CD14-positive monocyte (primary cell): ENCODE data around the gene CAMTA1. TPM values are rescaled to one million over a fixed set of nuclear protein-coding genes. Genes with fewer than 3 reads are reported as not detected.
A peak's percentile ranks its signal among the peaks of the same experiment; 100 is the strongest.
"Not testable (repeated sequence)": the region's sequence is repeated elsewhere in the genome, so short reads cannot be mapped to it uniquely, and the experiment has no call there.

ENCODE experiments used
- DNase-seq, 3 donors: peaks; one replicate each; pipeline ENCODE4 v3.0.0-alpha.2; 2011 to 2022
- H2AFZ ChIP-seq: 2 replicates; pipeline ENCODE4 v1.6.0; 2012; ENCODE audit warnings: mild to moderate bottlenecking, low read depth, low read length, inconsistent platforms; ENCODE audit not compliant: insufficient read depth, poor library complexity, severe bottlenecking
- H3K27ac ChIP-seq, 2 donors: 1 replicate in 1 of 2; 2 replicates in 1 of 2; pipeline ENCODE4 v1.5.1; 2012 to 2013; ENCODE audit warnings: low read length in 2 of 2, control low read depth in 1 of 2, inconsistent platforms in 1 of 2, low read depth in 1 of 2, mild to moderate bottlenecking in 1 of 2
- H3K27me3 ChIP-seq, 2 donors: one replicate each; pipeline versions ENCODE4 v1.6.0 to v1.6.1; 2011 to 2013; ENCODE audit warnings: low read length in 2 of 2; ENCODE audit not compliant: control insufficient read depth in 2 of 2, insufficient read depth in 2 of 2
- H3K36me3 ChIP-seq, 2 donors: replicated peaks in 1 of 2; 1 replicate in 1 of 2; 2 replicates in 1 of 2; pipeline versions ENCODE4 v1.5.1 to v1.6.1; 2012 to 2013; ENCODE audit warnings: low read length in 2 of 2, control low read depth in 1 of 2, inconsistent platforms in 1 of 2, mild to moderate bottlenecking in 1 of 2; ENCODE audit not compliant: insufficient read depth in 2 of 2, control insufficient read depth in 1 of 2
- H3K4me1 ChIP-seq, 2 donors: 1 replicate in 1 of 2; 2 replicates in 1 of 2; pipeline versions ENCODE4 v1.5.1 to v1.6.1; 2012 to 2013; ENCODE audit warnings: low read length in 2 of 2, control low read depth in 1 of 2, inconsistent platforms in 1 of 2, mild to moderate bottlenecking in 1 of 2, moderate library complexity in 1 of 2; ENCODE audit not compliant: insufficient read depth in 2 of 2, control insufficient read depth in 1 of 2
- H3K4me2 ChIP-seq: replicated peaks from 2 replicates; pipeline ENCODE3; 2012; ENCODE audit warnings: low read length, moderate library complexity, mild to moderate bottlenecking; ENCODE audit not compliant: poor library complexity, severe bottlenecking; ENCODE audit errors: extremely low read depth
- H3K4me3 ChIP-seq, 3 experiments: fragments of 200-600 bp in 1 of 3; sonication (generic) in 1 of 3; replicated peaks in 1 of 3; 1 replicate in 2 of 3; 2 replicates in 1 of 3; pipeline ENCODE4 v1.5.1; 2011 to 2013; ENCODE audit warnings: low read length in 3 of 3, mild to moderate bottlenecking in 3 of 3, control low read depth in 2 of 3, low read depth in 2 of 3, inconsistent platforms in 1 of 3, moderate library complexity in 1 of 3
- H3K79me2 ChIP-seq: 2 replicates; pipeline ENCODE4 v1.6.0; 2012; ENCODE audit warnings: mild to moderate bottlenecking, control low read depth, inconsistent platforms, low read length, moderate library complexity; ENCODE audit not compliant: insufficient read depth
- H3K9ac ChIP-seq: 2 replicates; pipeline ENCODE4 v1.6.0; 2017; ENCODE audit warnings: low read length, mild to moderate bottlenecking; ENCODE audit not compliant: insufficient read depth, poor library complexity, severe bottlenecking
- H3K9me3 ChIP-seq, 2 donors: replicated peaks in 1 of 2; 1 replicate in 1 of 2; 2 replicates in 1 of 2; pipeline versions ENCODE4 v1.5.1 to v1.6.1; 2012 to 2013; ENCODE audit warnings: low read length in 2 of 2, control low read depth in 1 of 2; ENCODE audit not compliant: control insufficient read depth in 1 of 2, insufficient read depth in 1 of 2
- H4K20me1 ChIP-seq: 2 replicates; pipeline ENCODE4 v1.6.0; 2012; ENCODE audit warnings: mild to moderate bottlenecking, low read length, control low read depth, moderate library complexity; ENCODE audit not compliant: insufficient read depth
- H3K27ac Mint-ChIP-seq, 7 donors: one replicate each; pipeline ENCODE4 v1.8.0; 2020; ENCODE audit warnings: mild to moderate bottlenecking in 7 of 7, mixed read lengths in 7 of 7, moderate library complexity in 6 of 7, inconsistent platforms in 2 of 7
- H3K27me3 Mint-ChIP-seq, 3 donors: one replicate each; pipeline ENCODE4 v1.8.0; 2021 to 2022; ENCODE audit warnings: low read depth in 3 of 3, mild to moderate bottlenecking in 3 of 3, mixed read lengths in 3 of 3, moderate library complexity in 3 of 3, inconsistent platforms in 1 of 3
- H3K36me3 Mint-ChIP-seq, 2 donors: one replicate each; pipeline ENCODE4 v1.8.0; 2020; ENCODE audit warnings: mixed read lengths in 2 of 2, inconsistent platforms in 1 of 2, mild to moderate bottlenecking in 1 of 2
- H3K4me1 Mint-ChIP-seq: one replicate; pipeline ENCODE4 v1.8.0; 2020; ENCODE audit warnings: mild to moderate bottlenecking, mixed read lengths
- H3K4me3 Mint-ChIP-seq, 2 donors: one replicate each; pipeline ENCODE4 v1.8.0; 2020; ENCODE audit warnings: mild to moderate bottlenecking in 2 of 2, mixed read lengths in 2 of 2, moderate library complexity in 1 of 2
- H3K9me3 Mint-ChIP-seq, 7 donors: one replicate each; pipeline ENCODE4 v1.8.0; 2020 to 2022; ENCODE audit warnings: mixed read lengths in 7 of 7, mild to moderate bottlenecking in 6 of 7, moderate library complexity in 6 of 7, inconsistent platforms in 2 of 7
- CTCF ChIP-seq: fragments of 200-600 bp; IDR thresholded peaks from one replicate; pipeline ENCODE4 v1.8.0; 2022; ENCODE audit warnings: antibody characterized with exemption, mild to moderate bottlenecking
- WGBS: methylation state at CpG from one replicate; pipeline ENCODE4 v1.1.5; 2013; ENCODE audit warnings: missing lambda C conversion rate; ENCODE audit not compliant: insufficient coverage; 5-methylcytosine and 5-hydroxymethylcytosine counted together
- intact Hi-C, 2 donors: fragments of 100-400 bp; cut with micrococcal nuclease; formaldehyde crosslinking; loops; one replicate each; pipeline versions ENCODE4 v1.15.0 to v1.15.1; 2023
- polyA minus RNA-seq: library from RNA; depleted of rRNA, polyadenylated mRNA; stranded (reverse); fragments of >200 nt; gene quantifications from 2 replicates; pipeline ENCODE4 v1.2.3, GENCODE V29; 2012
- polyA plus RNA-seq, 3 donors: library from polyadenylated mRNA; depleted of rRNA in 1 of 3; unstranded in 2 of 3; stranded (reverse) in 1 of 3; fragments of 300-500 nt in 2 of 3; fragments of >200 nt in 1 of 3; fragmentation: Illumina TruSeq in 2 of 3; gene quantifications; 1 replicate in 2 of 3; 2 replicates in 1 of 3; pipeline ENCODE4 v1.2.3, GENCODE V29; 2012 to 2021
- total RNA-seq, 12 experiments: library from RNA in 1 of 12; stranded (reverse) in 1 of 12; fragments of 120-200 nt in 1 of 12; gene quantifications; one replicate each; pipeline ENCODE4 v1.2.4 and lab custom pipeline; 2013 to 2026; ENCODE audit warnings: mixed read lengths in 6 of 12, inconsistent platforms in 1 of 12

The CAMTA1 gene
- total RNA-seq (2013) = 33.9 TPM
- polyA plus RNA-seq = 10 to 100 TPM; 52.0 to 89.6 (median 78.3) TPM
- polyA minus RNA-seq = 8.7 and 14.6 TPM in 2 replicates
- 9.1 to 44.2 (median 18.5) reads per million in 11 experiments for total RNA-seq (lab: John Stamatoyannopoulos, UW)

GRCh38 chr1:6785318-6785727 is at the start of gene CAMTA1:
TSS of gene CAMTA1 (plus strand) at chr1:6785454. CDS start at chr1:6785531, 77 bp downstream.
- intact Hi-C loops = loop anchor here (10.0 kb wide), 2 partner anchors 161 to 181 kb away; partner anchors contain the start of genes KLHL21 (in 1 of the 2) and THAP3 (in 1 of the 2)
- no peaks in the 10 kb centered on the region for H3K27me3 ChIP-seq
- TF ChIP-seq CTCF = no peak
- no peaks in the 10 kb centered on the region for H3K36me3 ChIP-seq
- Mint-ChIP-seq H3K4me1 (peaks cover 50% of the 10 kb centered on the region), H3K9me3 (peaks cover 0 to 3% (median 0%) of the 10 kb centered on the region in 7 donors), H3K27ac (peak within 1 kb of the TSS; percentile 93 to 98 (median 97)), H3K27me3 (peaks cover 0 to 3% (median 0%) of the 10 kb centered on the region in 3 donors), H3K36me3 (peaks cover 2 to 10% of the 10 kb centered on the region in 2 donors), H3K4me3 (peak within 1 kb of the TSS; percentile 93 to 97)
- H3K4me2 ChIP-seq = peak within 1 kb of the TSS; percentile 86
- peaks cover 52% of the 10 kb centered on the region for H3K79me2 ChIP-seq
- WGBS = 0% methylated on average over 25 of the region's 69 CpGs
- peaks cover 45% of the 10 kb centered on the region for H4K20me1 ChIP-seq
- peaks cover 25 to 27% of the 10 kb centered on the region in 2 donors for H3K4me1 ChIP-seq
- peak within 1 kb of the TSS; percentile 97 to 98 for H3K27ac ChIP-seq
- DNase-seq = no peak
- H3K4me3 ChIP-seq = peak within 1 kb of the TSS; percentile 75 to 87 (median 85)
- H3K9ac ChIP-seq = peak within 1 kb of the TSS; percentile 99
- H3K9me3 ChIP-seq = no peaks in the 10 kb centered on the region
- peak within 1 kb of the TSS; percentile 84 for H2AFZ ChIP-seq

GRCh38 chr1:6738987-6739676 is 46.1 kb upstream of the CAMTA1 start:
- no peak for TF ChIP-seq CTCF
- Mint-ChIP-seq H3K9me3 (peaks cover 0 to 5% (median 2%) of the 10 kb centered on the region in 7 donors), H3K4me3 (no peak overlapping the region), H3K36me3 (no peaks in the 10 kb centered on the region), H3K4me1 (peaks cover 28% of the 10 kb centered on the region), H3K27me3 (peaks cover 0 to 3% (median 1%) of the 10 kb centered on the region in 3 donors), H3K27ac (no peak overlapping the region)
- Histone ChIP-seq H3K4me2 (no peak overlapping the region), H2AFZ (no peak overlapping the region), H3K27me3 (no peaks in the 10 kb centered on the region), H3K4me3 (no peak overlapping the region), H3K79me2 (no peaks in the 10 kb centered on the region), H3K9me3 (no peaks in the 10 kb centered on the region), H3K4me1 (peaks cover 15 to 16% of the 10 kb centered on the region in 2 donors), H3K9ac (no peak overlapping the region), H3K36me3 (no peaks in the 10 kb centered on the region), H4K20me1 (no peaks in the 10 kb centered on the region), H3K27ac (no peak overlapping the region)
- intact Hi-C loops = no loop called here
- no peak for DNase-seq
- WGBS = 90% methylated on average over 13 of the region's 30 CpGs

- H3K9ac ChIP-seq, H4K20me1 ChIP-seq, H3K36me3 ChIP-seq, H3K9me3 ChIP-seq, H3K27me3 ChIP-seq, H3K36me3 Mint-ChIP-seq, H3K79me2 ChIP-seq, H3K9me3 Mint-ChIP-seq, H3K27me3 Mint-ChIP-seq: not testable (repeated sequence)
- Histone ChIP-seq H3K4me2 (peak overlapping the region; percentile 75), H3K27ac (peak overlapping the region; percentile 87 to 90), H3K4me3 (peak overlapping the region in 1 of 3 experiments; percentile 63), H2AFZ (peak overlapping the region; percentile 80), H3K4me1 (peaks cover 44 to 48% of the 10 kb centered on the region in 2 donors)
- peak overlapping the region; percentile 88 to 97 (median 93) for H3K27ac Mint-ChIP-seq
- intact Hi-C loops = loop anchor here in 1 of 2 donors (5.0 kb wide), 1 partner anchor 40 kb away; no protein-coding TSS in a partner anchor
- 60% methylated on average over 1 of the region's 7 CpGs for WGBS
- H3K4me3 Mint-ChIP-seq = peak overlapping the region in 1 of 2 donors; percentile 80
- H3K4me1 Mint-ChIP-seq = peaks cover 38% of the 10 kb centered on the region
- DNase-seq = peak in 2 of 3 donors; percentile 27 to 40
Measured at GRCh38 chr1:6742676-6743188, 42.5 kb upstream of the CAMTA1 start.
